Measurements from ENCODE around the gene GLDC.
"Not testable (repeated sequence)": the region's sequence is repeated elsewhere in the genome, so short reads cannot be mapped to it uniquely, and the experiment has no call there.

The GLDC gene

DNA sequence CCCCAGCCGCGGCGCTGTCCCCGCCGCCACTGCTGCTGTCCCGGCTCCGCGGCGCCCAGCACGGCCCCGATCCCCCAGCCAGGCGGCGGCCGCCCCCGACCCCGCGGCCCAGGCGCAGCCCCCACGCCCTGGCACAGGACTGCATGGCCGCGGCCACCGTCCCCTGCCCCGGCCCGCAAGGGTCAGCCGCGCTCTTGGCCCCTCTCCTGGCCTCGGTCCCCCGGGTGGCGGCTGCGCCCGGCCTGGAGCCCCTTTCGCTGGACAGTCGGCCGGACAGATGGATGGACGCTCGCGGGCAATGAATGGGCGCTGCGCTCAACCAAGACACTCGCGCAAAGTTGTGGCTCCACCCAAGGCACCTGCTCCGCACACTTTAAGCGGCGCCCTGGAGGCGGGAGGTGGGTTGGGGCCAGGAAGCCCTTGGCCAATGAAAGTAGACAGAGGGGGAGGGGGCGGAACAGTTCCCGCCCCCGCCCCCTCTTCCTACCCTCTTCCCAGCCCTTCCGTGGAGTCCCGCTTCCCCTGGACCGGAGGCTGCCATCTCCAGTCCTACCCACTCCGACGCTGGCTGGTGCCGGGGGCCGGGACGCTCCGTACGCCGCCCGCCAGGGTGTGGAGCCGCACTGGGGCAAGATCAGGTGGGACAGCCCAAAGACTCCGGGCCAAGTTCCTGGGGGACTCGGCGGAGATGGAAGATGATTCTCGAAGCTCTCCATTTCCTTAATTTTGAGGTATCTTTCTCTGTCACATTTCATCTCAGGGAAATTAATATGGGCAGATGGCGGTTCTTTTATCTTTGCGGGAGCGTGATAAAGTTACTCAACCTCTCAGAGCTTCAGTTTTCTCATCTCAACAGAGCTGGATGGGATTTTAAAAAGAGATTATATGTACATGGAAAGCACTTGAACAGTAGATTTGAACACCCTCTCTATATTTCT lies at the start of gene GLDC:
Gene GLDC (minus strand): TSS at position 375 of the 938 bp plus-strand sequence. CDS start 230 bp downstream, at position 145.
- Histone ChIP-seq H3F3A (ENCODE audit: insufficient read depth) (no peaks in the 10 kb centered on the region), H3K9ac (ENCODE audit: low read length) (peak within 1 kb of the TSS; percentile 34; the same call in 1 of the 2 replicates), H3K27ac (ENCODE audit: low read depth, low read length) (no peak within 1 kb of the TSS), H3K4me2 (ENCODE audit: low read depth, low read length, poor library complexity, severe bottlenecking) (peak within 1 kb of the TSS; percentile 49), H2AFZ (ENCODE audit: low read depth, low read length, severe bottlenecking) (peak within 1 kb of the TSS; percentile 70), H3K9me2 (replicated peaks; ENCODE audit: insufficient read depth, low read length) (no peaks in the 10 kb centered on the region), H3K27me3 (ENCODE audit: low read length) (0 out of 2 replicates have a peak, but pooled peaks cover 4% of the 10 kb centered on the region), H4K20me1 (ENCODE audit: low read depth, low read length) (no peaks in the 10 kb centered on the region), H3K36me3 (ENCODE audit: low read length) (no peaks in the 10 kb centered on the region), H3K9me3 (ENCODE audit: insufficient read depth, low read length) (no peaks in the 10 kb centered on the region), H3K4me3 (ENCODE audit: insufficient read depth, low read length, poor library complexity, severe bottlenecking) (peak within 1 kb of the TSS; percentile 45), H3K79me2 (ENCODE audit: insufficient read depth, low read length) (no peaks in the 10 kb centered on the region)
- no peak for TF ChIP-seq EZH2phosphoT487 (conservative IDR thresholded peaks at IDR 0.05; ENCODE audit: low read length)
- TF ChIP-seq CTCF (IDR thresholded peaks at IDR 0.05; ENCODE audit: insufficient read depth, low read length, poor library complexity, severe bottlenecking), result no peak

DNA sequence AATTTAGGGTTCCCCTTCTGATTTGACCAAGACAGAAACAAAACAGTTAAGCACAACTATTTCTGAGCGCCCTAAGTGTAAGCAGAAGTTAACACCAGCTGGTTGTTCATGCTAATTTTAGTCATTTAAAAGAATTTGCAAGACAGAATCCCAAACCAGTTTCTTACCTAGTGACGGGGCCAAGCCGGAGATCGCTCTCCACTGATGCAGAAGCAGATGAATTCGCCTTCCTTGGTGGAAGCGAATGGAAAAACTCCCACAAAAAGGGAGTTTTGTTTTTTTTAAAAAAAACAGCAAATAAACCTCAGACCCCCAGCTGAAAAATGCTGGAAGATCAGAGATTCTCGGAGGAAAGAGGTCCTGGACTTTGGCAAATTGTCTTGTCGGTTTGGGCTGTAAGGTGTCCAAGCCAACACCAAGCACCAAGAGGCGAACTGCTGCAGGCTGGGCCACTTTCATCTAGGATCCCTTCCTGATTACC lies 47.4 kb upstream of the GLDC start:
- TF ChIP-seq EZH2phosphoT487 (conservative IDR thresholded peaks at IDR 0.05; ENCODE audit: low read length), result no peak
- no peak for TF ChIP-seq CTCF (IDR thresholded peaks at IDR 0.05; ENCODE audit: insufficient read depth, low read length, poor library complexity, severe bottlenecking)
- Histone ChIP-seq H3F3A (ENCODE audit: insufficient read depth) (peaks cover 6% of the 10 kb centered on the region; the same call in 1 of the 2 replicates), H3K9ac (ENCODE audit: low read length) (no peak overlapping the region), H3K27ac (ENCODE audit: low read depth, low read length) (no peak overlapping the region), H3K79me2 (ENCODE audit: insufficient read depth, low read length) (no peaks in the 10 kb centered on the region), H2AFZ (ENCODE audit: low read depth, low read length, severe bottlenecking) (no peak overlapping the region), H3K4me3 (ENCODE audit: insufficient read depth, low read length, poor library complexity, severe bottlenecking) (no peak overlapping the region), H3K9me2 (replicated peaks; ENCODE audit: insufficient read depth, low read length) (no peaks in the 10 kb centered on the region), H4K20me1 (ENCODE audit: low read depth, low read length) (no peaks in the 10 kb centered on the region), H3K9me3 (ENCODE audit: insufficient read depth, low read length) (no peaks in the 10 kb centered on the region), H3K4me2 (ENCODE audit: low read depth, low read length, poor library complexity, severe bottlenecking) (no peak overlapping the region), H3K36me3 (ENCODE audit: low read length) (no peaks in the 10 kb centered on the region; the same call in 1 of the 2 replicates), H3K27me3 (ENCODE audit: low read length) (no peaks in the 10 kb centered on the region)

DNA sequence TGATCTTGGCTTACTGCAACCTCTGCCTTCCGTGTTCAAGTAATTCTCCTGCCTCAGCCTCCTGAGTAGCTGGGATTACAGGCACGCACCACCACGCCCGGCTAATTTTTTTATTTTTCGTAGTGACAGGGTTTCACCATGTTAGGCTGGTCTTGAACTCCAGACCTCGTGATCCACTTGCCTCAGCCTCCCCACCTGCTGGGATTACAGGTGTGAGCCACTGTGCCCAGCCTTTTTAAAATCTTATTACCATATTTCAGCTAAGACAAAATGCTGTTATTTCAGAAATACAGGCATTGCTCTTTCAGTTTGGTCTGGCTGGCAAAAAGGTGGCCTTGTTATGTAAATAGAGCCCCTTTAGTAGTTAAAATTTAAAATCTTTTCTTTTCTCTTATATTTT lies 46.9 kb upstream of the GLDC start:
- no peak overlapping the region for H2AFZ ChIP-seq (ENCODE audit: low read depth, low read length, severe bottlenecking)
- H3K9me2 ChIP-seq (replicated peaks; ENCODE audit: insufficient read depth, low read length), result no peaks in the 10 kb centered on the region
- H4K20me1 ChIP-seq (ENCODE audit: low read depth, low read length), result no peaks in the 10 kb centered on the region
- no peaks in the 10 kb centered on the region for H3K9me3 ChIP-seq (ENCODE audit: insufficient read depth, low read length)
- no peak overlapping the region for H3K4me3 ChIP-seq (ENCODE audit: insufficient read depth, low read length, poor library complexity, severe bottlenecking)
- TF ChIP-seq CTCF (IDR thresholded peaks at IDR 0.05; ENCODE audit: insufficient read depth, low read length, poor library complexity, severe bottlenecking) (no peak), EZH2phosphoT487 (conservative IDR thresholded peaks at IDR 0.05; ENCODE audit: low read length) (no peak)
- peaks cover 6% of the 10 kb centered on the region; the same call in 1 of the 2 replicates for H3F3A ChIP-seq (ENCODE audit: insufficient read depth)
- no peaks in the 10 kb centered on the region for H3K79me2 ChIP-seq (ENCODE audit: insufficient read depth, low read length)
- no peaks in the 10 kb centered on the region; the same call in 1 of the 2 replicates for H3K36me3 ChIP-seq (ENCODE audit: low read length)
- H3K27ac ChIP-seq (ENCODE audit: low read depth, low read length), result no peak overlapping the region
- no peak overlapping the region for H3K9ac ChIP-seq (ENCODE audit: low read length)
- H3K27me3 ChIP-seq (ENCODE audit: low read length), result no peaks in the 10 kb centered on the region
- no peak overlapping the region for H3K4me2 ChIP-seq (ENCODE audit: low read depth, low read length, poor library complexity, severe bottlenecking)

- H3K27ac ChIP-seq (ENCODE audit: low read depth, low read length); H3K9me3 ChIP-seq (ENCODE audit: insufficient read depth, low read length); H3K36me3 ChIP-seq (ENCODE audit: low read length); H3K4me3 ChIP-seq (ENCODE audit: insufficient read depth, low read length, poor library complexity, severe bottlenecking); H3K4me2 ChIP-seq (ENCODE audit: low read depth, low read length, poor library complexity, severe bottlenecking); H4K20me1 ChIP-seq (ENCODE audit: low read depth, low read length); H3K9ac ChIP-seq (ENCODE audit: low read length); H3K79me2 ChIP-seq (ENCODE audit: insufficient read depth, low read length); H2AFZ ChIP-seq (ENCODE audit: low read depth, low read length, severe bottlenecking); H3K9me2 ChIP-seq (replicated peaks; ENCODE audit: insufficient read depth, low read length); H3K27me3 ChIP-seq (ENCODE audit: low read length): not testable (repeated sequence)
- peaks cover 13% of the 10 kb centered on the region for H3F3A ChIP-seq (ENCODE audit: insufficient read depth)
Observed at GRCh38 chr9:6690675-6691070, 45.1 kb upstream of the GLDC start.

Data from SU-DHL-6 (cell line).